RPMI8226 (cell line): ENCODE data around the gene AXIN2.

Experiments
- DNase-seq: peaks from one replicate; pipeline ENCODE4 v3.0.0-alpha.2; 2015

AXIN2 gene

GRCh38 chr17:65561452-65562205 is at the start of gene AXIN2:
AXIN2 (minus strand) TSS chr17:65561648; CDS start chr17:65558620, 3,028 bp downstream.
- DNase-seq = peak; percentile 91

GRCh38 chr17:65609749-65610148 is 48.3 kb upstream of the AXIN2 start:
- DNase-seq = no peak

- DNase-seq = no peak
These were observed 47.8 kb upstream of the AXIN2 start for GRCh38 chr17:65609286-65609685.

GRCh38 chr17:65604070-65604469 is 42.6 kb upstream of the AXIN2 start:
- no peak for DNase-seq

GRCh38 chr17:65601881-65602280 is 40.4 kb upstream of the AXIN2 start:
- DNase-seq = no peak

GRCh38 chr17:65601145-65601544 is 39.7 kb upstream of the AXIN2 start:
- no peak for DNase-seq

DNA sequence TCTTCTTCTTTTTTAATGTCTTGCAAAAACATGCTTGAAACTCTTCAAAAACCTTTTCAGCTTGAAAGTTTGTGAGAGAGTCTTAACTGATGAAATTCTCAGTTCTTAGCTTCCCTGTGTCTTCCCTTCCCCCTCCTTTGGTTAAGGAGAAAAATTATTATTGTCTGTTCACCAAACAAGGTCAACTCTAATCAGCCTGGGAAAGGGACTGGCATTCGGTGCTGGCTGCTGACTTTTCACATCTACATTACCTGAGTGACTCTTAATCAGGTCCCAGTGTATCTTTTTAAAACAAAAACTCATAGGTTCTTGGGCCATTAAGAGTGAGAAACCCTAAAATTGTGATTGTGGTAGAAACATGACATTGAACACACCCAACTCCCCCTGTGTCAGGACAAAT is 39.1 kb upstream of the AXIN2 start:
- no peak for DNase-seq

DNA sequence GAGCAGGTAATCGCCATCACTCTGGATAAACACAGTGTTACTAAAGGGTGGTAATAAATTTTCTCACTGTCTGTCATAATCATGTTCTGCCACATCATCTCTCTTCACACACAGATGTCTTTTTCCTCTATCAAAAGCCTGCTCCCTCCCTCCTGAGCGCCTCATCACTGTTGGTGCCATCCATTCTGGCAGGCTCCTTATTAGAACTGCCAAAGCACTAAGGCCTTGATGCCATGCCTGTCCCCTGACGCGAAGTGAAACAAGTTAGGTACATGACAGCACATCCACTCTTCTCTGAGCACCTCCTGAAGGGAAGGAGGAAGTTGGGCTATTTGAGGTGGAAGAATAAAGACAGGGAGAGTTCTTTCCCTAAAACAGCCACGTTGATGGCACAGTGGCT is 38.2 kb upstream of the AXIN2 start:
- no peak for DNase-seq

GRCh38 chr17:65598746-65599145 is 37.3 kb upstream of the AXIN2 start:
- no peak for DNase-seq

DNA sequence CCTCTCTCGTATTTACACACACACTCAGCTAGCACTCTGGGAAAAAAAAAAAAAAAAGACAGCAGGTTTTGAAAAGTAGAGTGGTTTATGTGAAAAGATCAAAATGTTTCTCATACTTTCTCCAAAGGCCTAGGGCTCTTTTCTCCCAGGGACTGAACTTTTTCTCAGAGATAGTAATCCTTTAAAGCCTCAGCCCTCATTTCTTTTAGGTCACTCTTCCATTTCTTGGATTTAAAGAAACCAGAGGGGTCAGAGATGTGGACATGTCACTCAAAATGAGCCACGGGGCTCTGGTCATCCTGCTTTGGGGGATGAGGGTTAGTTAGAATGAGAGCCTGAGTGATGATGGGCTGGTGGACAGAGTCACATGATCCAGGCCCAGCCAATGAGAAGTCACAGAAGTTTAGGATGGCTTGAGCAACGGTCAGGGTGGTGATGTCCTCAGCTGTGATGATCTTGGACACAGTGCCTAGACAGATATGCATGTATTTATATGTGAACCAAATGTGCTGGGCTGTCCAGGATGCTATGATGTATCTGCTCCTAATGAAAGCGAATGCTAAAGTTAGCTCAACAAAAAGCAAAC is 33.7 kb upstream of the AXIN2 start:
- DNase-seq = no peak

DNA sequence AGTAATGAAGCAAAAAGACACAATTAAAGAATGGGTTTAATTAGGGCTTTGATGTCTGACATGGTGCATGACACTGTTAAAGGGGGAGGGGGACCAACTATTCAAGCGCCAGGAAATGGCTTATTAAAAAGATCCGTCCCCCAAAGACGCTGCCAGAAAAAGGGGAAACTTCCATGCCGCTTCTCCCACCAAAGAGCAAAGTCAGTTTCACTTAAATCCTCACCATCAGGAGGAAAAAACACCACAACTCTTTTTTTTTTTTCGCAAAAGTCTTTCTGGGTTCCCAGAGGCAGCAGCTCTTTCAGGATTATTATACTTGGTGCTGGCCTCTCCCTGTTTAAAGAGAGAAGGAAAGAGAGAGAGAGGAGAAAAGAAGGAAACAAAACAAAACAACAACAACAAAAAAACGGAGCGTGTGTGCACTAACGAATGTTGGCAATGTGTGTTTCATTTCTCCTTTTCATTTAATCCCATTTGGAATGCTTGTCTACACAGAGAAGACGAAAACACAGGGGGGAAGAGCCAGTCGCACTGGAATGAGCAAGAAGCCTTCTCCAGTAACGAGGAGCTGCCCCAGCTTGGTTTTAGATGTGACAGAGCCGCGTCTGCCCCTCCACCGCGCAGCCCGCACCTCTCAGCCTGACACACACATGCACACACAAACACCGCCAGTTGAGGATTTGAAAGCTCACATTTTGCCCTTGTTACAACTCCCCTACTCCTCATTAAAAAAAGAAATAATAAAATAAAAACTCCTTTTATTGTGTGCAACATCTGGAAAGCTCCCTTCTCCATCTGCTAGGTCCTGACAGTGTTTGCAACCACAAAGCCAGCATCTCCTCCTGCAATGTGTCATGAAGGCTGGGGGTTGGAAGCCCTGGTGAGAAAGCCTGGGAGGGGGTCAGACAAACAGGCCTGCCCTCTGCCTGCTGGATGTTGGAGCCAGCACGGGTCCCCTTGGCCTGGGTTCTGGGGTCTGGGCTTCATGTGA is 32.7 kb upstream of the AXIN2 start:
- DNase-seq = no peak

GRCh38 chr17:65593092-65593854 is 31.8 kb upstream of the AXIN2 start:
- DNase-seq = no peak

GRCh38 chr17:65592125-65592965 is 30.9 kb upstream of the AXIN2 start:
- no peak for DNase-seq

DNA sequence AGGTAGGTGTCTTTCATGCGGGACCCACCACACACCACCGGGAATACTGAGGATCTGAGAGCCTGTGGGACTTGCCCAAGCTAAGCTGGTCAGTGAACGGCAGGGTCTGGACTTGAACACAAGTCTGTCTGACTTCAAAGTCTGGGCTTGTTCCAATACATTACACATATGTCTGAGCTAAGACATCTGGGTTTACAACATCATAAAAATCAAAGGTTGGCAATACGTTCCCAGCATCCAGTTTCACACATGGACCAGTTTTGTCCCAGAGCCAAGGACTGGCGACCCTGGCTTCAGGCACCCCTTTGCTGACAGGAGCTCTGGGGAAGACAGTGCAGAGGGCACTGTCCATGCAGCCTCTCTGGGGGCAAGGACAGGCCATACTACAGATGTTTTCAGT is 27.9 kb upstream of the AXIN2 start:
- no peak for DNase-seq

DNA sequence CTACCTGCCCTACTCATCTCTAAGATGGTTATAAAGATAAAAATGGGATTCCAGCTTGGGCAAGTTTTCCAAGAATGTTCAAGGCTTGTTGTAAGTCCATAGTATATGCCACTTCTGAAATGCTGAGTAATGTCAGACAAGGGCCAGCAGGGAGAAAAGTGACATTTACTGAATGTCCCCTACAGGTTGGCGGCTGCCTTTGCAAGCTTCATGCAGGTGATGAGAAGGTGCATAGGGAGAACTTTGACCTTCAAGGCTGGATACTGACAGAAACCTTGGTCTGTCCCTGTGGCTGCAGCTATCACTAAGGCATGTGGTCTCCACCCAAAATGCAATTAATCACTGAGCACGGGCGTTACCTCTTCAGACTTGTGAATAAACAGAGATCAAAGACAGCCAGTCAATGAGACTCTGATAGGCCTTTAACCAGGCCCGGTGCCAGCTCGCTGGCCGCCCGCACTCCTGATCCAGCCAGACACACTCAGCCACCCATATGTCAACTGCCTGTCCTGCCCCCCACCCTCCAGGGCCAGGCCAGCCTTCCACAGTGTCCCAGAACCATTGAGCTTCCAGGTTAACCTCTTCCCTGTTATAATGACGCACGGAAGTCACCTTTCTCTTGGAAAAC is 26.8 kb upstream of the AXIN2 start:
- DNase-seq = peak; percentile 31

GRCh38 chr17:65587534-65588180 is 26.2 kb upstream of the AXIN2 start:
- no peak for DNase-seq

GRCh38 chr17:65586899-65587298 is 25.5 kb upstream of the AXIN2 start:
- DNase-seq = no peak

GRCh38 chr17:65584604-65585521 is 23.4 kb upstream of the AXIN2 start:
- no peak for DNase-seq

GRCh38 chr17:65583921-65584603 is 22.6 kb upstream of the AXIN2 start:
- DNase-seq = no peak
